A549 treated with Mapracorat at 1 μM for 4 hours (cell line): Measurements from ENCODE around the gene PFAS. TPM values are rescaled to one million over a fixed set of nuclear protein-coding genes. Genes with fewer than 3 reads are reported as not detected.

Source experiments
- total RNA-seq: library from RNA; stranded (reverse); fragments of 200-300 nt; extraction: Qiagen RNA extraction; gene quantifications from 5 replicates; pipeline ENCODE4 v1.2.3, GENCODE V29; 2022

Gene PFAS
- total RNA-seq: 39.8 to 50.2 TPM (median 45.6 TPM) in 5 replicates

GRCh38 chr17:8248751-8249607 lies at the start of gene PFAS:
Gene PFAS (plus strand): TSS chr17:8249289. CDS start chr17:8253938, 4,649 bp downstream.

GRCh38 chr17:8209907-8210760 lies 39.0 kb upstream of the PFAS start, which contains the start of gene AURKB:
Gene AURKB (minus strand): TSS chr17:8210575. CDS start chr17:8210224, 351 bp downstream.

GRCh38 chr17:8288336-8289102 lies 39.4 kb downstream of the PFAS start, which contains the start of gene RANGRF:
Gene RANGRF (plus strand): TSS chr17:8288670. CDS start chr17:8288789, 119 bp downstream.

Other genes starting within 250 kb of the PFAS start
- gene GUCY2D, start 246.7 kb upstream of the PFAS start, total RNA-seq: 0.05 to 0.39 TPM (median 0.36 TPM) in 4 of 5 replicates, not detected in the other
- gene ALOX15B, start 210.2 kb upstream of the PFAS start, total RNA-seq: 0.09 to 0.20 TPM (median 0.18 TPM) in 5 replicates
- 1.1 to 2.3 TPM (median 1.8 TPM) in 5 replicates for gene ALOX12B, start 161.6 kb upstream of the PFAS start, total RNA-seq
- gene ALOXE3, start 130.8 kb upstream of the PFAS start, total RNA-seq: 6.5 to 9.5 TPM (median 6.9 TPM) in 5 replicates
- 1.8 to 6.1 TPM (median 5.3 TPM) in 5 replicates for gene HES7, start 125.2 kb upstream of the PFAS start, total RNA-seq
- gene PER1, start 96.9 kb upstream of the PFAS start, total RNA-seq: 51.7 to 60.6 TPM (median 55.9 TPM) in 5 replicates
- gene VAMP2, start 86.3 kb upstream of the PFAS start, total RNA-seq: 26.5 to 31.9 TPM (median 31.1 TPM) in 5 replicates
- 18.8 to 22.9 TPM (median 20.7 TPM) in 5 replicates for gene TMEM107, start 72.9 kb upstream of the PFAS start, total RNA-seq
- 4.8 to 8.8 TPM (median 8.2 TPM) in 5 replicates for gene BORCS6, start 59.1 kb upstream of the PFAS start, total RNA-seq
- 142 to 164 TPM (median 153 TPM) in 5 replicates for gene AURKB, start 38.7 kb upstream of the PFAS start, total RNA-seq
- 13.7 to 20.1 TPM (median 16.4 TPM) in 5 replicates for gene CTC1, start 1.2 kb upstream of the PFAS start, total RNA-seq
- gene RANGRF, start 39.4 kb downstream of the PFAS start, total RNA-seq: 35.4 to 45.9 TPM (median 43.4 TPM) in 5 replicates
- gene SLC25A35, start 46.1 kb downstream of the PFAS start, total RNA-seq: 5.5 to 8.5 TPM (median 7.0 TPM) in 5 replicates
- gene ARHGEF15, start 61.0 kb downstream of the PFAS start, total RNA-seq: not detected in 5 replicates
- not detected in 5 replicates for gene ODF4, start 90.6 kb downstream of the PFAS start, total RNA-seq
- 3,436 to 4,705 TPM (median 3,603 TPM) in 5 replicates for gene RPL26, start 133.9 kb downstream of the PFAS start, total RNA-seq
- gene RNF222, start 148.5 kb downstream of the PFAS start, total RNA-seq: not detected in 5 replicates
- gene NDEL1, start 186.6 kb downstream of the PFAS start, total RNA-seq: 63.1 to 70.2 TPM (median 67.8 TPM) in 5 replicates